Muscle layer of colon (tissue), 2 donors: ENCODE measurements around the gene SPRR1A.
"Not testable (repeated sequence)": the region's sequence is repeated elsewhere in the genome, so short reads cannot be mapped to it uniquely, and the experiment has no call there.

Source experiments
- H3K27ac ChIP-seq: one replicate; pipeline ENCODE4 v1.7.0; 2013; ENCODE audit warnings: low read depth, mild to moderate bottlenecking, low read length, moderate library complexity
- H3K27me3 ChIP-seq, 2 donors: one replicate each; pipeline ENCODE4 v1.7.0; 2013; ENCODE audit warnings: low read length in 2 of 2, mild to moderate bottlenecking in 2 of 2; ENCODE audit not compliant: insufficient read depth in 2 of 2, control insufficient read depth in 1 of 2
- H3K36me3 ChIP-seq: one replicate; pipeline ENCODE4 v1.7.0; 2013; ENCODE audit warnings: mild to moderate bottlenecking, low read length; ENCODE audit not compliant: insufficient read depth
- H3K4me1 ChIP-seq: one replicate; pipeline ENCODE4 v1.7.0; 2013; ENCODE audit warnings: mild to moderate bottlenecking, low read length; ENCODE audit not compliant: insufficient read depth
- H3K4me3 ChIP-seq, 2 donors: one replicate each; pipeline ENCODE4 v1.7.0; 2013; ENCODE audit warnings: low read length in 2 of 2, low read depth in 1 of 2, mild to moderate bottlenecking in 1 of 2, moderate library complexity in 1 of 2
- H3K9ac ChIP-seq: one replicate; pipeline ENCODE4 v1.7.0; 2013; ENCODE audit warnings: low read length
- H3K9me3 ChIP-seq: one replicate; pipeline ENCODE4 v1.7.0; 2013; ENCODE audit warnings: mild to moderate bottlenecking, low read length
- donor health status: abdominal sarcoma.
- donor health status: Adenocarcinoma of cecum.

Gene SPRR1A

DNA sequence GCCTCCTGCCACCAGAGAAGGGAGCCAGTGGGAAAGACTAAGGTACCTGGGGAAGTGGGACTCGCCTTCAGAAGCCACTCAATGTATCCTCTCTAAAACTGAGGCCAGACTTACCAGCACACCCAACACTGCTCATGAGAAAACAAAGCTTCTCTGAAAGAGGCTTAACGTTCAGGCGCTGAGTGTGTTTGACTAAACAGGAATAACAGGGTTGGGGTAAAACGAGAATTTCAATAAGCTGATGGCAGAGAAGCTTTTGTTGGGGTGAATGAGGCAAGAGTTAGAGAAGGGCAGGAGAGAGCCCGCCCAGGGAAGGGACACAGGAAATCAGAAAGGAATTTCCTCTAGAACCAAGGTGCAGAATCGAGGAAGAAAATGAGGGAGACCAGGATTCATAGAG is 15.9 kb downstream of the SPRR1A start:
- Histone ChIP-seq H3K27ac (no peak overlapping the region), H3K4me1 (no peaks in the 10 kb centered on the region), H3K9ac (no peak overlapping the region), H3K27me3 (no peaks in the 10 kb centered on the region), H3K4me3 (no peak overlapping the region), H3K9me3 (no peaks in the 10 kb centered on the region), H3K36me3 (no peaks in the 10 kb centered on the region)

DNA sequence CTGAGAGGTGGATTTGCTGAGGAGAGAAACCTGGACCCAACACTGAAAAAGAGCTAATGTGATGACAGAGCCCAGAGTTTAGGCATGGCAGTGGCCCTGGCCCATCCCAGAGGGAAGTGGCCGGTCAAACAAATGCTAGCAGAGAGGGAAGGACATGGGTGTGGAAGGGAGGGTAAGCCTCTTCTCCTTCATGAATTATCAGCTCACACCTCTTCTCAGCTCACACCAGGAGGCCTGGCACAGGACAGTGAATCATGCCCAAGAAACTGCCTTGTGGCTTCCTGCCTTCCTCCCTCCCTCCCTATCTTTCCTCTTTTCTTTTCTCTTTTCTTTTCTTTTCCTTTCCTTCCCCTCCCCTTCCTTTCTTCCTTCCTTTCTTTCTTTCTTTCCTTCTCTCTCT is 16.4 kb downstream of the SPRR1A start:
- no peaks in the 10 kb centered on the region for H3K36me3 ChIP-seq
- H3K4me3 ChIP-seq, result no peak overlapping the region
- no peaks in the 10 kb centered on the region for H3K9me3 ChIP-seq
- H3K9ac ChIP-seq, result no peak overlapping the region
- no peaks in the 10 kb centered on the region for H3K4me1 ChIP-seq
- no peaks in the 10 kb centered on the region for H3K27me3 ChIP-seq
- H3K27ac ChIP-seq, result no peak overlapping the region

DNA sequence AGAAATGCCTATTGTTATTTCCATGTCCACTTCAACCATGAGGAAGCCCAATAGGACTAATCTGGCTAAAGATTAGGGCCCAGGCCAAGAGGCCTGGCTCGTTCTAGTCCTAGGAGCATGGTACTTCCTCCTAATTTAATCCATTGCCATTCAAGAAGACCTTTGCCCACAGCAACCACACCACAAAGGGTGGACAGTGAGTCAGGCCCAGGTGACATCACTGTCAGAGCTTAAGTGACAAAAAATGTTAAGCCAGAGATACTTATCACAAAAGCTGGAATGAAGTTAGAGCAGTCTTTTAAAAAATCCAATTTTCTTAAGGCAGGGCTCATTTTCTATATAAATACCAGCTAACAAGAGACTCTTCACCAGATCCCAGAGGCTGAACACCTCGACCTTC is 17.5 kb downstream of the SPRR1A start, which contains the start of gene SPRR3:
TSS of gene SPRR3 (plus strand) at position 368 of the 400 bp plus-strand sequence. CDS start 1,272 bp downstream, outside the sequence.
- Histone ChIP-seq H3K36me3 (no peaks in the 10 kb centered on the region), H3K9me3 (no peaks in the 10 kb centered on the region), H3K4me1 (no peaks in the 10 kb centered on the region), H3K4me3 (no peak within 1 kb of the TSS), H3K27me3 (no peaks in the 10 kb centered on the region), H3K9ac (no peak within 1 kb of the TSS), H3K27ac (no peak within 1 kb of the TSS)

DNA sequence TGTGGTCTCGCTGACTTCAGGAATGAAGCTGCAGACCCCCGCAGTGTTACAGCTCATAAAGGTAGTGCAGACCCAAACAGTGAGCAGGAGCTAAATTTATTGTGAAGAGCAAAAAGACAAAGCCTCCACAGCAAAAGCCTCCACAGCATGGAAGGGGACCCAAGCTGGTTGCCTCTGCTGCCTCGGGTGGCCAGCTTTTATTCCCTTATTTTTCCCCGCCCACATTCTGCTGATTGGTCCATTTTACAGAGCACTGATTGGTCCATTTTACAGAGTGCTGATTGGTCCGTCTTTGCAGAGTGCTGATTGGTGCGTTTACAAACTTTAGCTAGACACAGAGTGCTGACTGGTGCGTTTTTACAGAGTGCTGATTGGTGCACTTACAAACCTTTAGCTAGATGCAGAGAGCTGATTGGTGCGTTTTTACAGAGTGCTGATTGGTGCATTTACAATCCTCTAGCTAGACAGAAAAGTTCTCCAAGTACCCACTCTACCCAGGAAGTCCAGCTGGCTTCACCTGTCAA is 27.4 kb downstream of the SPRR1A start:
- H3K4me3 ChIP-seq, H3K9ac ChIP-seq, H3K36me3 ChIP-seq, H3K27ac ChIP-seq, H3K4me1 ChIP-seq, H3K9me3 ChIP-seq, H3K27me3 ChIP-seq: not testable (repeated sequence)

DNA sequence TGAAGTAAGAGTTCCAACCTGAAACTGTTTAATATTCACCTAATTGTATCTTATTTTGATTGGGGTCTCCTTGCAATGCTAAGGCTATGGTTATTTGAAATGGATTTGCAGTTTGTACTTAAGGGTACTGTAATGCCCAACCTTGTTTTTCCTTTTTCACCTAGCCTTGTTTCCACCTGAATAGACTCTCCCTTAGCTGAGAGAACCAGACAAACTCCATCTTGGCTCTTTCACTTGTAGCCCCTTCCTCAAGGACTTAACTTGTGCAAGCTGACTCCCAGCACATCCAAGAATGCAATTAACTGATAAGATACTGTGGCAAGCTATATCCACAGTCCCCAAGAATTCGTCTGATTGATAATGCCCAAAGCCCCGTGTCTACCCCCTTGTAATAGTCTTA is 37.9 kb downstream of the SPRR1A start:
- not testable (repeated sequence) for H3K9me3 ChIP-seq, H3K4me3 ChIP-seq, H3K4me1 ChIP-seq, H3K27ac ChIP-seq, H3K9ac ChIP-seq, H3K36me3 ChIP-seq, H3K27me3 ChIP-seq

DNA sequence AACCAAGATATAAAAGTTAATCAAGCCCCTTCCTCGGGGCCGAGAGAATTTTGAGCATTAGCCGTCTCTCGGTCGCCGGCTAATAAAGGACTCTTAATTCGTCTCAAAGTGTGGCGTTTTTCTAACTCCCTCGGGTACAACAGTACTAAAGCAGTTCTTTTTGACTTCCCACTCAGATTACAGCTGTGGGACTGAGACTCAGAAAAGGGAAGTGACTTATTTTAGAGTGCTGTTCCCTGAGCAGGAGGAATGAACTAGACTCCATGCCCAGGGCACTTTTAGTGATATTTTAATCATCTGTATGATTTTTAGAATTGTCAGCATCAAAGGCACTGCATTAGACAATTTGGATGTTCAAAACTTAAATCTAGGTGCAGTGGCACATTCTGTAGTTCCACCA is 38.5 kb downstream of the SPRR1A start:
- not testable (repeated sequence) for H3K36me3 ChIP-seq, H3K4me1 ChIP-seq, H3K27me3 ChIP-seq, H3K27ac ChIP-seq, H3K4me3 ChIP-seq, H3K9ac ChIP-seq, H3K9me3 ChIP-seq

DNA sequence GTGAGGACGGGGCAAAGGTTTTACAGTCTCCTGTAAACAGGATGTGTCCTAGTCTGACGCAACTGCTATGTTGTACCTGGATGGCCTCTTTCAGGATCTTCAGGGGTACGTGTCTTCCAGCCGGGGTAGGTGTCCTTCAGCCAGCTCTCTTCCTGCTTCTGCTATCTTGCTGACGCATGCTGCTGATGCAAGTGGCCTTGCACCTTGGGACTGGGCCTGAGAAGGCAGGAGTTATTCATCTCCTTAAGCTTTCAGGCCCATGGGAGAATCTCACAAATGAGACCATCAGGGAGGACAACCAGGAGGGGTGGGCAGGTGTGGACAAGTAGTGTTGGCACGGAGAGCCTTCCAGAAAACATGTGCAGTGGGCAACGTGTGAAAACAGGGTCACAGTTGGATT is 39.2 kb downstream of the SPRR1A start:
- Histone ChIP-seq H3K4me3 (no peak overlapping the region), H3K27ac (no peak overlapping the region), H3K9ac (no peak overlapping the region), H3K9me3 (no peaks in the 10 kb centered on the region), H3K36me3 (no peaks in the 10 kb centered on the region), H3K27me3 (no peaks in the 10 kb centered on the region), H3K4me1 (no peaks in the 10 kb centered on the region)

DNA sequence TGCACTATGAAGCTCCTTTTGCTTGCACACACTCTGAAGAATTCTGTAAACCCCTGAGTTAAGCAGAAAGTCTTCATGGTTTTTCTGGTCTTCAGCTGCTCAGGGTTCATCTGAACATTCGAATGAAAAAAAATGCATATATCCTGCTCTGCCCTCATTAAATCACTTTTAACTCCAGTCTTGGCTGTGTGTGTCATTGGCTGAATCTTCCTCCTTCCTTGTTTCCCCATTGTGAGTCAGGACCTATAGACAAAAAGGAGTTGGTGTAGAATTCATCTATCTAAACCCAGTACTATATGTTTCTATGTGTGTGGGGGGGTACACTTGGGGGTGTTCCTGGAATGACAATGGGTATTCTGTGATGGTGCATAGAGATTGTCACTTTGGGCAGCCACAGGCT is 40.5 kb downstream of the SPRR1A start:
- H3K9me3 ChIP-seq, result no peaks in the 10 kb centered on the region
- H3K36me3 ChIP-seq, result no peaks in the 10 kb centered on the region
- H3K27me3 ChIP-seq, result no peaks in the 10 kb centered on the region
- no peak overlapping the region for H3K27ac ChIP-seq
- no peaks in the 10 kb centered on the region for H3K4me1 ChIP-seq
- H3K9ac ChIP-seq, result no peak overlapping the region
- H3K4me3 ChIP-seq, result no peak overlapping the region

DNA sequence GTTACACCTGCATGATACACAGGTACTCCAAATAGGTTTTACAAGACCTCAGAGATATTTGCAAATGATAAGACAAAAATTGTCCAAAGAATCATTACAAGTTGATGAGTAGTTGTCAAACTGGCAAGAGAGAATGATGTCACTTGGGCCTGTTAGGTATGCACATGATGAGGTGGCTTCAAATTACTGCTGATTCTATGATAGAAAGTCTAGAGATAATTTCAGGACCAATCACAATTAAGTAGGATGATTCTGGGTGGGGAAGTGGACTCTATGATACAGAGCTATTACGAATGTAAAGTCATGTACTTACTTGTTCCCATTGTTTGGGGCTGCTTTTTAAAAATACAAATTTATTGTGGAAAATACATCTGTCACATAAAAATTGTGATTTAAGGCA is 41.9 kb downstream of the SPRR1A start:
- Histone ChIP-seq H3K27me3 (no peaks in the 10 kb centered on the region), H3K9me3 (no peaks in the 10 kb centered on the region), H3K36me3 (no peaks in the 10 kb centered on the region), H3K4me1 (no peaks in the 10 kb centered on the region), H3K9ac (no peak overlapping the region), H3K27ac (no peak overlapping the region), H3K4me3 (no peak overlapping the region)

DNA sequence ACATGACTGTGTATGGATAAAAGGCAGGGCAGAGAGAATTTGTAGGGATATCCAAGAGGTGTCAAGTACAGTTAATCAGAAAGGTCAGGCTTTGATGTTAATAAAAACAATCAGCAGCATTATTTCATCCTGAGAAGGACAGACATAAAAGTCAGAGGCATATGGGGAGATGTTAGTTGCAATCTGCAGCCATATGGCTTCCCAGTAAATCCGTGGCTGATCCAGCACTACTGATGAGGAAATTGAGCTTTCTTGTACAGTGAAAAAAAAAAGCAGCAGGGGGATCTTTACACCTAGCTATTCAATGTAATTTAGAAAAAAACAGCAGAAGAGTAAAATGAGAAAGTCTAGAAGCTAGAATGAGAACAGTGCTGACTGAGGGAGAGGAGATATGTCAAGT is 44.9 kb downstream of the SPRR1A start:
- Histone ChIP-seq H3K27me3 (no peaks in the 10 kb centered on the region), H3K36me3 (no peaks in the 10 kb centered on the region), H3K27ac (no peak overlapping the region), H3K4me1 (no peaks in the 10 kb centered on the region), H3K9me3 (no peaks in the 10 kb centered on the region), H3K9ac (no peak overlapping the region), H3K4me3 (no peak overlapping the region)

DNA sequence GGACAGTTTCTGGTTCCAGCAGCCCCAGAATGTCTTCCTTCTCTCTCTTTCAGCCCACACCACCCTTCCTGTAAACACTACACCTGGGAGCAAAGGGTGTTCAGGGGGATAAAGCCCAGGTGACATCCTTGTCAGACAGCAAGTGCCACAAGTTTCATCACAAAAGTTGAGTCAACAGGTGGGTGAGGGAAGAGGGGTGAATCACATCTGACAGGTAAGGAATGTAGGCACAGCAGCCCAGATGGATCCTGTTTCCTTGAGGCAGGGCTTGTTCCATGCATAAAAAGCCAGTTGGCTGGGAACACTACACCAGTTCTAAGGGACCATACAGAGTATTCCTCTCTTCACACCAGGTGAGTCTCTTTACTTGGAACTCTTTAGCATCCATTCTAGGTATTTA is 47.0 kb downstream of the SPRR1A start, which contains the start of gene SPRR1B:
TSS of gene SPRR1B (plus strand) at position 309 of the 400 bp plus-strand sequence. CDS start 1,143 bp downstream, outside the sequence.
- H3K4me3 ChIP-seq, result no peak within 1 kb of the TSS
- H3K27ac ChIP-seq, result no peak within 1 kb of the TSS
- H3K36me3 ChIP-seq, result no peaks in the 10 kb centered on the region
- no peaks in the 10 kb centered on the region for H3K4me1 ChIP-seq
- H3K9ac ChIP-seq, result no peak within 1 kb of the TSS
- H3K27me3 ChIP-seq, result no peaks in the 10 kb centered on the region
- H3K9me3 ChIP-seq, result no peaks in the 10 kb centered on the region

DNA sequence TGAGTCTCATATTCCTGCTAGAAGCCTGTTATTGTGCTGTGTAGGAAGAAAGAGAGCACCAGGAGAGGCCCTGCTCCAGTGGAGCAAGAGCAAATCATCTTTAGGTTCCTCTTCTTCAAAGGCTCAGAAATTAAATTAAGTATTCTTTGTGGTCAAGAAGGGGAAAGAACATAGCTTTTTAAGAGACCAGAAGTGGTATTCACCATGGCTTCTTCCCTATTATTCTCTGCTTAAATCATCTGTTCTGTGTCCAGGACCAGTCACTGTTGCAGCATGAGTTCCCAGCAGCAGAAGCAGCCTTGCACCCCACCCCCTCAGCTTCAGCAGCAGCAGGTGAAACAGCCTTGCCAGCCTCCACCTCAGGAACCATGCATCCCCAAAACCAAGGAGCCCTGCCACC is 48.2 kb downstream of the SPRR1A start:
- no peaks in the 10 kb centered on the region for H3K36me3 ChIP-seq
- H3K27ac ChIP-seq, result no peak overlapping the region
- H3K27me3 ChIP-seq, result no peaks in the 10 kb centered on the region
- no peaks in the 10 kb centered on the region for H3K9me3 ChIP-seq
- H3K4me3 ChIP-seq, result no peak overlapping the region
- H3K9ac ChIP-seq, result no peak overlapping the region
- no peaks in the 10 kb centered on the region for H3K4me1 ChIP-seq
